GM12872 (cell line): ENCODE results near the gene BCORL1.

ENCODE experiments used
- TF ChIP-seq, protein P1 (sequence below): IDR thresholded peaks from 3 replicates; pipeline ENCODE4 v1.5.1; 2011; ENCODE audit warnings: low read depth, mild to moderate bottlenecking, low read length, moderate library complexity; ENCODE audit not compliant: insufficient read depth

Gene BCORL1

GRCh38 chrX:130082244-130083106 is 100.0 kb downstream of the BCORL1 start:
- TF ChIP-seq, protein P1, sequence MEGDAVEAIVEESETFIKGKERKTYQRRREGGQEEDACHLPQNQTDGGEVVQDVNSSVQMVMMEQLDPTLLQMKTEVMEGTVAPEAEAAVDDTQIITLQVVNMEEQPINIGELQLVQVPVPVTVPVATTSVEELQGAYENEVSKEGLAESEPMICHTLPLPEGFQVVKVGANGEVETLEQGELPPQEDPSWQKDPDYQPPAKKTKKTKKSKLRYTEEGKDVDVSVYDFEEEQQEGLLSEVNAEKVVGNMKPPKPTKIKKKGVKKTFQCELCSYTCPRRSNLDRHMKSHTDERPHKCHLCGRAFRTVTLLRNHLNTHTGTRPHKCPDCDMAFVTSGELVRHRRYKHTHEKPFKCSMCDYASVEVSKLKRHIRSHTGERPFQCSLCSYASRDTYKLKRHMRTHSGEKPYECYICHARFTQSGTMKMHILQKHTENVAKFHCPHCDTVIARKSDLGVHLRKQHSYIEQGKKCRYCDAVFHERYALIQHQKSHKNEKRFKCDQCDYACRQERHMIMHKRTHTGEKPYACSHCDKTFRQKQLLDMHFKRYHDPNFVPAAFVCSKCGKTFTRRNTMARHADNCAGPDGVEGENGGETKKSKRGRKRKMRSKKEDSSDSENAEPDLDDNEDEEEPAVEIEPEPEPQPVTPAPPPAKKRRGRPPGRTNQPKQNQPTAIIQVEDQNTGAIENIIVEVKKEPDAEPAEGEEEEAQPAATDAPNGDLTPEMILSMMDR: peak; percentile 57

- TF ChIP-seq, protein P1: no peak
Measured at GRCh38 chrX:130083107-130083490, 100.7 kb downstream of the BCORL1 start.

DNA sequence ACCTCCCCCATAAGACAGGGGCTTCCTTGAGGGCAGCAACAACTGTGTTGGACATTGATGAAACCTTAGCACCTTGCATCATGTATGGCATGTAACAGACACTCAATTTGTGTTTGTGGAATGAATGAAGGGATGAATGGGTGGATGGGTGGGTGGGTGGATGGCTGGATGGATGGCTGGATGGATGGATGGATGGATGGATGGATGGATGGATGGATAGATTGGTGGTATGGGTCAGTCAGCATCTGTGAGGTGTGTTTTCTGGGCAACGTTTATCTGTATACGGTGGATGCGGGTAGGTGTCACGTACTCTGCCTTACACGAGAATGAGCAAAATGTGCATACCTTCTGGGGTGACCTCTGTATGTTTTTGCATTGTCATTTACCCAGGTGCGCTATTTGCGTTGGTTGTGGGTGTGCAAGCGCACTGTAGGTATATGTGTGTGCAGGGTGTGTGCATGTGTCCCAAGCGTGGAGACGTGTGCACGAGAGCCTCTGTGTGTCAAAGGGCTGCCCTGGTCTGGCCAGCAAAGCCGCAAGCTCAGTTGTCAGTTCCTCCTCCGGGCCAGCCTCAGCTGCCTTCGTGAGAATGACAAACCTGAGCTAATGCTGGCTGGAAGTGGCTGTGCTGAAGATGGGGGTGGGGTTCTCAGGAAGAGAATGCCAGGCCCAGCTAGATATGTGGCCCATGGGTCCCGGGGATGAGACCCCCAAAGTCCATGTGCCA is 101.4 kb downstream of the BCORL1 start:
- TF ChIP-seq, protein P1: no peak

- TF ChIP-seq, protein P1: no peak
Measured at GRCh38 chrX:130084631-130085237, 102.3 kb downstream of the BCORL1 start.

GRCh38 chrX:130085551-130086446 is 103.4 kb downstream of the BCORL1 start:
- TF ChIP-seq, protein P1: no peak

DNA sequence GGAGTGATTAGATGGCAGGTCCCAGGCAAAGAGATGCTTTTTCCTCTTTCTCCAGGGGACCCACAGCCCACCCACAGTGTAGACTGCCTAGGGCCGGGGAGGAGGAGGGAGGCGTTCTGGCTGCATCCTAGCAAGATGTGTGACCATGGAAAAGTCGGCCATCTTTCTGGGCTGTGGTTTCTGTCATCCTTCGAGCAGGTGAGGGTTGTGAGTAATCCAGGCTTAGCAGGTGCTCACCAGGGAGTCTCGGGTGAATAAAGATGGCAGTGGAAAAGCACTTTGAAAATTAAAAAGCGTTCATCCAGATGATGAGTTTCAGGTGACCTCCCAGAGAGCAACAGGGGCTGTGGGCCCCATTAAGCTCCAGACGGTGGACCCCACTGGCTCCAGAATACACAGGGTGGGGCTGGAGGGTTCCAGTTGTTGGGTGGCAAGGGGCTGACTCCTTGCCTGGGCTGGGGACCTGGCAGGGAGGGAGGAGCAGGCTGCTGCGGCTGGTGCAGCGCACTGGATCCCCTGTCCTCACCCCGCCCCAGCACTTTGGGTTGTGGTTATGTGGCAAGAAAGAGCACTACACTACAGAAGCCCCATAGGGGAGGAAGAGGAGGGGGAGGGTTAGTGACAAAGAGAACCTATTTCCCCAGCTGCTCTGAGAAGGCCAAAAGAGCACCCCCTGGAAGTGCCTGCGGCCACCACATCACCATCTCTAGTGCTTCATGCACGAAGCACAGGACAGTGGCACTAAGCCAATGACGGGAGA is 104.2 kb downstream of the BCORL1 start:
- TF ChIP-seq, protein P1: no peak
